HG02678 (cell line): Measurements from ENCODE around the gene NSG1.
"Not testable (repeated sequence)": the region's sequence is repeated elsewhere in the genome, so short reads cannot be mapped to it uniquely, and the experiment has no call there.

ENCODE experiments used
- ATAC-seq: cut with Tn5 transposase; IDR thresholded peaks from one replicate; pipeline ENCODE4 v1.9.1; 2021; ENCODE audit warnings: mild to moderate bottlenecking, moderate library complexity; ENCODE audit not compliant: unreplicated experiment

The NSG1 gene

DNA sequence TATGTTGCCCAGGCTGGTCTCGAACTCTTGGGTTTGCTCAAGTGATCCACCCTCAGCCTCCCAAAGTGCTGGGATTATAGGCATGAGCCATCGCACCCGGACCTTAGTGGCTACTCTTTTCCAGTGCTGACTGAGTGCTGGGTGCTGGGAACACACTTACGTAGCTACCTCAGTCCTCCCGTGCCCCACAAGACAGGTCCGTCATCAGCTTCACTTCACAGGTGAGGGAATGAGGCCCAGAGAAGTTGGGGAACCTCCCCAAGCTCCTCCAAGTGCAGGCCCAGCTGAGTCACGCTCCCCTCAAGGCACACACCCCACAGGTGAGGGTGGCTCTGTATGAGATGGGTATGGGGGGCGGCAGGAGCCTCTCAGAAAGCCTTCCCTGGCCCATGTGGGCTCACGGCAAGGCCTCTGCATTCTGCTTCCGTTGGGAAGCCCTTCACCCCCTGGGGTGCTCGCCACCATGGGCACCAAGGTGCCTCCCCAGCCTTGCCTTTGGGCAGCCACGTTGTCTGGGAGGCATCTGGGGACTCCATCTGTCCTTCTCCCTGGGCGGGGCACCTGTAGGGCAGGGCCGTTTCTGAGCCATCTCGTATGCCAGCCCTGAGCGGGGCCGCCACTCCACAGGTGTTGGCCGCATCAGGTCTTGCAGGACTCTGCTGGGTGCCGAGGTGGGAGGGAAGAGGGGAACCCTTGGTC is 28.4 kb downstream of the NSG1 start:
- ATAC-seq, result no peak

DNA sequence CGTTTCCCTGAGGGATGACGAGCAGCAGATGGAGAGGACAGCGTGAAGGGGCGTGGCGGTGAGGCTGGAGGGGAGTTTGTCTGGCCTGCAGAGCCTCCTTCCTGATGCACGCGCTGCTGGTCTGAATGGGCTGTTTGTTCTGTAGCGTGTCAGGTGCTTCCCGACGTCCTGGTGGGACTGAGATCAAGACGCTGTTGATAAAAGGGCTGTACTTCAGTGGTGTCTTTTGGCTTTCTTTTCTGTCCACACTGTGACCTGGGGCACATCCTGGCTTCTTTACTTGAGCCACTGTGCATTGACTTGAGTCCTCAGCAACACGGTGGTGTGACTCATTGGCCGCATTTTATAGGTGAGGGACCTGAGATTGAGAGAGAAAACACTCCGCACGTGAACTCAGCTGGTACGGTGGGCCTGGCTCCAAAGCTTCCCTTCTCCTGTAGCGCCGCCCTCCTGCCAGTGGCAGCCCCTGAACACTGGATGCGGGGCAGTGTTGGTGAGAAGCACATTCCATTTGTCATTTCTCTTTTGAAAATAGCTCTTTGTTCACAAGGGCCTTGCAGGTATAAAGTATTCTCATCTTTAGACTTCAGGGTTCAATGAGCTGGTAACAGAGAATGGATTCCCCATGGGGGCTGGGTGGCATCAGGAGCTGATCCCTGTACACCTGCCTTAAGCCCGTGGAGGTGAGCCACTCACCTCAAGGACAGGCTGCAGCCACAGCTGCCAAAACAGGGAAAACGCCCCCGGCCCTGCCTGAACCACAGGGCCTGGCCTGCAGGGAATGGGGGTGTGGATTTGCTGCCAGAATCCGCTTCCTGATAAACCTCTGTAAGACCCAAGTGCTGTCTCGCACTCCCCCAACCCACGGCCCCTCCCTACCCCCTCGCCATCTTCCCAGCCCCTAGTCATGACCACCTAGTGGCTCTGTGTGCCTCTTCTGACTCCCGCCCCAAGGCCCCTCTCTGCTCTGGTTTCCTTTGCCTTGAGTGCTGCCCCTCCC is 29.2 kb downstream of the NSG1 start:
- no peak for ATAC-seq

DNA sequence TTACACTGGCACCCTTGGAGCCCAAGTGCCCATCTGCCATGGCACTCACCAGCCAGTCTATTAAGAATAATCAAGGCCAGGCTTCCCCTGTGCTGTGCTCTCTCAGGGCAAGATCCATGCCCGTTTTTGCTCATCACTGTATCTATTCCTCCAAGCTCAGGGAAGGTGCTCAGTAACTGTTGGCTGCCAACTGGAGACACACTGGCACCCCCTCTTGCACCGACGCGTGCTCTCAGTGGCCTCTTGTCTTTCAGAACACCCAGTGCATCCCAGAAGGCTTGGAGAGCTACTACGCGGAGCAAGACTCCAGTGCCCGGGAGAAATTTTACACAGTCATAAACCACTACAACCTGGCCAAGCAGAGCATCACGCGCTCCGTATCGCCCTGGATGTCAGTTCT is 30.1 kb downstream of the NSG1 start:
- no peak for ATAC-seq

DNA sequence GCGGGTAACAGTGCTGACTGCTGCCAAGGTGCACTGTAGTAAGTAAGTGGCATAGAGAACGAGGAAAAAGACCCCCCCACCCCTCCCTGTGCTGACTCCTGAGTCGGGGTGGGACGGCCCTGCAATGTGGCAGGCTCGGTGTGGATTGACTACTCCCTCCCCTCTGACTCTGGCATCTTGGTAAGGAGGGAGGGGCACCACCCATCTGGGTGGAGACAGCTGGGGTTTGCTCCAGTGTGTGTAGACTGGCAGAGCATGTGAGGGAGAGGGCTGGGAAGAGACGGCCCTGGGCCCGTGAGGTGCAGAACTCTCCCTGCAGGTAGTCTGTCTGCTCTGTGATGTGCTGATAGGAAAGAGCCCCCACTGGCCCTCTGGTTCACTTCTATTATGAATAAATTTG is 31.0 kb downstream of the NSG1 start:
- no peak for ATAC-seq

DNA sequence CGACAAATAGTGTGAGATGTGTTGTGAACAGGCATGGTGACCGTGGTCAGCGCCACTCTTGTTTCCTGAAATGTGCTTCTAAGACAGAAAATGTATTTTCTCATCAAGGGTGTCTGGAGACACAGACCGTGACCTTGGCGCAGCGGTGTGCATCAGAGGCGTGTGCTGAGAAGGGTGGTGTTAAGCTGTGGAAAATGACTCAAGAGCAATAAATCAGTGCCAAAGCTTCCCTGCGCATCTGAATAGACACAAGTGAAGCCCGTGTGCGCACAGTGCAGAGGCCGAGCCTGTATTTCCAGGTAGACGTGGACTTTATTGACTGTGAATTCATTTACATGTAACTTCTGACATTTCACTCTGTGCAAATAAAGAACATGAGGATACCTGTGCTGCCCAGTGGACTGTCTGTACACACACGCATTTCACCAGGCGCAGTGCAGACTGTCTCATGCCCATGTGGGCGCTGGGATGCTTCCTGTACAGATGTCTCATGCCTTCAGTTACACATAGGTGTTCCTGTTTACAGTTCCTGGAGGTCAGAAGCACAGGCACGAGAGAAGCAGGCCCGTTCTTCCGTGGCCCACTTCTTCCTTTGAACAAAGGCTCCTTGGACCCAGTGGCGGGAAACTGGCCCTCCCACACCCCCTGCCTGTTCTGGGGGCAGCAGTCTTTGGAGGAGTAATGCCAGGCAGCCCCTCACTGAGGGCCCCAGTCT is 31.9 kb downstream of the NSG1 start:
- ATAC-seq, result no peak

DNA sequence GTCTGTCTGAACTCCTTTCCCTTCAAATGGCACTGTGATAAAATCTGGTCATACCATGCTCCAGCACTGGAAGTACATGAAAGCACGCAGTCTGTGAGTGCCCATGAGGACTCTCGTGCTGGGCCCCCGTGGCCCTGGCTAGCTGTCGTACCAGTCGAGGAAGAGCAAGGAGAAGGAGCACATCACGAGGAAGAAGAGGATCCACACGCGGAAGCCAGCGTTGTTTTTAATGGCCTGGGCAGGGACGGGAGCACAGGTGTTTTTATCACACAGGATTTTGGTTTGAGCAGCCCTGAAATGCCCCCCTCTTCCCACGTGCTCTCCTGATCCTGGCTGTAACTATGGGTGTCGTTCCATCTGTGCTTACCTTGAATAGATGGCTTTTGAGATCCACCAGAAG is 33.0 kb downstream of the NSG1 start:
- no peak for ATAC-seq

DNA sequence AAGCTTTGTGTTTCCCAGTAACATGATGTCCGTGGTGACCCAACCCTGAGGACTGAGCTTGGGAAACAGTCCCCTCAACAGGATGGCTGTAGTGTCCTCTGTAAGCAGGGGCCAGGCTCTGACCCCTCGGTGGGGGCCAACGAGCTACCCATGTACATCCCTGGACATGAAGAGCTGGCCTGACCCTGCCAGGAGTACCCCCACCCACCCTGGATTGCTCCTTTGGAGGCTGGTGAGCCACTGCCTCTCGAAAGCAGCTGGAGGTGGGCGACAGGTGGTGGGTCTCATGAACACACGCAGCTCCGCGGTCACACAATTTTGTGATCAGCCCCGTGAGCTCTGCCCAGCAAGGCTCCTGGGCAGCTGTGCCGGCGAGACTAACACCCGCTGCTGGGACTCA is 33.5 kb downstream of the NSG1 start:
- ATAC-seq, result no peak

DNA sequence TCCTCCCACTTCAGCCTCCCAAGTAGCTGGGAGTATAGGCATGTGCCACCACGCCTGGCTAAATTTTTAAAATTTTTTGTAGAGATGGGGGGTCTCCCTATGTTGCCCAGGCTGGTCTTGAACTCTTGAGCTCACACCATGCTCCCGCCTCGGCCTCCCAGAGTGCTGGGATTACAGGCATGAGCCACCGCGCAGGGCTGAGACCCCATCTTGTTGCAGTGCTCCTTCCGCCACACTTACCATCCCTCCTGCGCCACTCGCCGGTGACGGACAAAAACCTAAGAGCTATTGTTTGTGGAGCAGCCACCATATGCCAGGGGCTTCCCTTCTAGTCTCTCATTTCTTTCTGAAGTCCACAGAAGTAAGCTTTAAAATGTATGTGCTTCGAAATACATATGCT is 34.5 kb downstream of the NSG1 start:
- no peak for ATAC-seq

DNA sequence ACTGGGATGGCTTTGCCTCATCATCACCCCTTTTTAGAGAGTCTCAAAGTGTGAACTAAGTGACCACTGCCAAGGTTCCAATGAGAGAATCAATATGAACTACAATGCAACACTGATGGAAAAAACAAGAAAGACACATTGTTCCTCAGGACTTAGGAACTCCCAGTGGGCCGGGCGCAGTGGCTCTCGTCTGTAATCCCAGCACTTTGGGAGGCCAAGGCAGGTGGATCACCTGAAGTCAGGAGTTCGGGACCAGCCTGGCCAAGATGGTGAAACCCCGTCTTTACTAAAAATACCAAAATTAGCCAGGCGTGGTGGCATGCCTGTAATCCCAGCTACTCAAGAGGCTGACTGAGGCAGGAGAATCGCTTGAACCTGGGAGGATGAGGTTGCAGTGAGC is 35.2 kb downstream of the NSG1 start:
- ATAC-seq, result not testable (repeated sequence)

DNA sequence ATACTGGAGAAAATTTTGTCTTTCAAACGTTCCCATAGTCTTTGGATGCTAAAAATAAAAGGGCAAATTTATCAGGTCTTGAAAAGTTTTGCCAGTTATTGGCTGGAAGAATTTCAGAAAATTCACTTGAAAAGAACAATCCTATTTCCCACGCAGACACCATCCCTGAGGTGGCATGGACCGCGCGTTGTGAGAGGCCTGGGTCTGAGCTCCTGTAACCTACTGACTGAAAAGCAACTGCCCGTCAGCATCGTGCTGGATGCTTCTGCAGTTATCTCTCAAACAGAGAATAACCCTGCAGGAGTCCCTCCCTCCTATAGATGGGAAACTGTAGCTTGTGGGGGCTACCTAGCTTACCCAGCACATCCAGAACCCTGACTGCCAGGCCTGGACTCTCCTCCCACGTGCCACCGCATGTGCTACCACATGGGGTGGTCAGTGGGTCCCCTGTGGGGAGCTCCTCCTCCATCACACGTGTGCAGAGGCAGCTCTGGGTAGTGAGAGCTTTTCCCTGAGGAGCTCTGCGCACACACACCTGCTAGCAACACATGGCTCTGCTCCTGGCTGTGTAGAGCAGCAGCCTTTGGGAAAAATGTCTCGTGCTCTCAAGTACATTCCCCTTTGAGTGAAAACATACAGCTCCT is 36.1 kb downstream of the NSG1 start:
- no peak for ATAC-seq

DNA sequence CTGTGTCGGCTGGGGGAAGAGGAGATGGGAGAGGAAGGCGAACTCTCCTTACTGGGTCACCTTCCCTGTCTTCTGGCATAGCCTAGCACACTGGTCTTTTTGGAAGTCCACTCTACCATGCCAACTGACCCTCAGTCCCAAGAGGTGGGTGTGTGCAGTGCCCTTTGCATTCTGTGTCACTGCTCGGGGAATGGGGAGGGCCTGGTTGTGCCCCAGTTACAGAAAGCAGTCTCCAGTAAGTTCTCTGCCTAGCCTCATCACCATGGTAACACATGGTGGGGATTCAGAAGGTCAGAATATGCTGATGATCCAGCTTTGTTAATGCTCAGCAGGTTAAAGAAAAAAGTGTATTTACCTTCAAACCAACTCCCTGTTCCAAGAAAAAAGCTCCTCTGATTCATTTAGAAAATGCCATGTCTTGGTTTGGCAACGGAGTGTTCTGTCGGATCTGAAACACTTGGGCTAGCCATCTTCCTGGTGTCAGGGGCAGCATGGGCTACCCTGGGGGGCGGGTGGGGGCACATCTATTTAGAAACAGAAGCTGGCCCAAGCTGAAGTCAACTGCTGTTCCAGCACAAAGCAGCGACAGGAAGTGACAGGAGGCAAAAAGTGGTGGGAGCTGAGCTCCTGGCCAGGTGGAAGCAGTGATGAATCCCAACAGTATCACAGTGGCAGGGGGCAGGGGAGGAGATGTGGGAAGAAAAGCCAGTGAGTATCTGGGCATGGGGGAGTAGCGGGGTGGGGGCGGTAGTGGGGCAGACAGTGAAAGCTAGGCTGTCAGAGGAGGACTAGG is 37.0 kb downstream of the NSG1 start:
- ATAC-seq, result no peak

DNA sequence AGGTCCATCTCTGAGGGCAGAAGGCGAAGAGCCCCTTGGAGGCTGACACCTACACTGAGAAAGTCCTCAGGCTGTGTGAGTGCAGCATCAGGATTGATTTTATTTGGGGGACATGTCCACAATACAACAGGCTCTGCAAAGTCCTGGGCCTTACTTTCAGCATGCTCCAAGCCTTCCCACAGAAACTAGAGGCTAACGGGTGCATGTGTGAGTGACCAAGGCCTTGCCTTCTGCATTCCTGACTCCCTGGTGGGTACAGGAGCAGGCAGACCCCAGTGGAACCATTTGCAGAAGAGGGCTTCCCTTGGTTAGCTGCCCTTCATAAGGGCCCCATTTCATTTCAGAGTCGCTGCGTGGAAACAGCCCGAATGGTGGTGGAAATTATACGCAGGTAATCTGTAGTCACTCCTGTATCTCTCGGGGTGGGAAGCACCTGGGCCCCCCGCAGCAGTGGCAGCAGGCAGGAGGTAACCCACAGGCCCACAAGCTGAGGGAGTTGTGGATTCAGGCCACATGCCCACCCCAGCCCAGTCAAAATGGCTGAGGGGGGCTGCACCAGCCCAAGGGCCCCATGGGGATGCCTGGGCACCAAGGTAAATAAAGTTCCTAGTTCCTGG is 37.7 kb downstream of the NSG1 start:
- no peak for ATAC-seq

DNA sequence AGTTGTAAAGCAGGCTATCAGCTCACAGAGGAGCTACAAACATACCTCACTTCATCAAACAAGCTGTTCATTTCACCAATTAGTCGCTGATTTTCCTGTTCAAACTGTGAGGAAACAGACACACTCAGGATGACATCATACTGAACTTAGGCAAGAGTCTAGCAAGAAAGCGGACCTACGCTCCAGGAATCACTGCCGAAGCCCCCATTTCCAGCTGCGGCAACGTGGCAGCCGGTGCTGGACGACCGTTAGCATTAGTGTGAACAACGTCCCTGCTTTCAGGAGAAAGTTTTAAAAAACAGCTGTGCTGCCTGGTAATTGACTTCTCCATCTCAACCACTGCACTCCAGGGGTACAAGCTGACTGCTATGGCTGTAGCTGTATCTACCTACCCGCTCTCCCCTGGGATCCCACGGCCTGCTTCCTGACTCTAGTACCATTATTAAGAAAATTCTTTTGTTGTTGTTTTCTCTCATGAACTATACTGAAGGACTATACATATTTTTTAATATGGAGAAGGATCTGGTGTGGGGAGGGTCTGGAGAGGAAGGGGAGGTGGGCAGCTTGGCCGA is 38.3 kb downstream of the NSG1 start:
- no peak for ATAC-seq

DNA sequence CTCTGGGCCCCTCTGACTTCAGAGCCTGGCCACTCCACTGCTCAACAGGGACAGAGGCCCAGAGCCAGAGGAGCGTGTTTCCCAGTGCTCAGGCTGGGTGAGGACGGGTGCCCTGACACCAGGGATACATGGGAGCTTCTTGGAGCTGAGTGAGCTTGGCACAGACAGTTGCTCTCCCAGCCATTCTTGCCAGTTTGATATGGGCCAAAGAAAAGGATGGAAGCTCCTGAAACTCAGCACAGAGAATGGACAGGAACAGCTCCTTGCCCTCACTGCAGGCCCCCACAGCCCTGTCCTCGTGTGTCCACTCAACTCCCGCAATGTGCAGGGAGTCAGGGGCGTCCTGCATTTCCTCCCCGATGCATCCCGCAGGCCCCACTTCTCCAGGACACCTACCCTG is 38.8 kb downstream of the NSG1 start:
- ATAC-seq, result no peak

DNA sequence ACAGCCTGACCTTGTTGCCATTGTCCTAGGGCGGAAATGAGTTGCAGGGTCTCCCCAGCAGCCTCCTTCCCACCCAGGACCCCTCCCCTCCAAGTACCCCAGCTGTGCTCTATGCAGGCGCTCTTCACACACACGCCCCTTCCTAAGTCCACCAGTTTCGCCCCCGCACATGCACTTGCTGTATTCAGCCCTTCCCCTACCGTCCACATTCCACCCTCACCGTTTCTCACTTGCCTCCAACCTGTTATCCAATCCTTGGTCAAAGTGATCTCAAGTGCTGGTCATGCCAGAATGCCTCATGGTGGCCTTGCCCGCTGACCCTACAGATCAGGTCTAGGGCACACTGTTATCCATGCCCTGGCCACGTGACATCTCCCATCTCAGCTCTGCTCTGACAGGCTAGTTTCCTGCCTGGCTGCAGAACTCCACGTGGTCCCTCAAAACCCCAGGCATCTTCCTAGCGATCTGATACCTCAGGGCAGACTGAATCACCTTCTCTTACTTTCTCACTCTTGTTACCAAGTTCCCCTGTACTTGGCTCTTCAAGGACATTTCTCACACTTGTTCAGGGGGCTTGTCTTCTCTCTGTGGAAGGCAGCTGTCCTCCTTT is 39.7 kb downstream of the NSG1 start:
- no peak for ATAC-seq

DNA sequence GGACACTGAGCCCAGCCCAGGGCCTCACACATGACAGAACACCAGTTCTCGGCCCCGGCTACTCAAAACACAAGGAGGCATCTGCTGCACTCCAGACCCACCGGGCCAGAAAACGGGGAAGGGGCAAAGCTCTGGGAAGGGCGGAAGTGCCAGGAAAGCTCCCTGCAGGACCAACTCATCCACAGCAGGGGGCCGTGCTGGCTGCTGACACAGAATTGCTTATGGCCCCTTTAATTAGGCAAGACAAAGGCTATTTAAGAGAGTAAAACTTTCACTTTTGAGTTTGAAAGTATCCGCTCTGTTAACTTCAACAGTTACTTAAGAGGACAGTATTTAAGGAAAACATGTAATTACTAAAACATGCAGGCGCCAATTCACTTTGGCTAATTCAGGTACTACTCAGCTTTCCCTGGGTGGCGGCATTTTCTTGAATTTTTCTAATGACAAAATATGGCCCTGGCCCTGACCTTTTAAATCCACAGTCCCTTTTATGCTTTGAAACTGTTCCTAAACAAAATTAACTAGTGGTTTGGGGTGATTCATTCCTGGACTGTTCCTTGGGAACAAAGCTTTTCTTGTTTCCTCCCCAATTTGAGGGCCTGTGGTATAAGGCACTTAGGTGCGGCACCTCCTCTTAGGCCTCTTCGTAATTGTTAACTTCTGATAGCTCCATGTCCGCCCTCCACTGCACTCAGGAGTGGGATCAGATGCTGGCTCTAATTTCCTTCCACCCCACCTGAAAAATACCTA is 40.4 kb downstream of the NSG1 start:
- ATAC-seq, result no peak

DNA sequence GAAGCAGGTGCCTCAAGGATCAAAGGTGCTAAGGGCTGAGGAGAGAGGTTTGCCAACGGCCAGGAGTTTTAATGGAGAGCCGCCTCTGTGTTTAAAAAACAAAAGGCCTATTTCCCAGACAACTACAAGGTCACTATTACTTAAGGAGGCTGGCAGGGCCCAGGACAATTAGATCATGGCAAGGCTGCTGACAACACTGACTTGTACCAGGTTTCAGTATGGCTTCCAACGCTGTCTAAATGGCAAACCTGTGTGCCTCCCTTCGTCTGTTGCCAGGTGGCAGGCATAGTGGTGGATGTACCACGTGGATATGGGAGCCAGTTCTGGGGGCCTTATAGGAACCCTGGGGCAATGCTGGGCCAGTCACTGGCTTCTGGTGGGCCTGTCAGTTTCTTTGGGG is 41.0 kb downstream of the NSG1 start:
- ATAC-seq, result no peak
